IPS-NIHi7 (cell line): ENCODE data around the gene CPM.
"Not testable (repeated sequence)": the region's sequence is repeated elsewhere in the genome, so short reads cannot be mapped to it uniquely, and the experiment has no call there.

Source experiments
- DNase-seq: peaks from one replicate; pipeline ENCODE4 v3.0.0; 2012; ENCODE audit warnings: mixed read lengths; ENCODE audit errors: extremely low spot score

CPM gene

DNA sequence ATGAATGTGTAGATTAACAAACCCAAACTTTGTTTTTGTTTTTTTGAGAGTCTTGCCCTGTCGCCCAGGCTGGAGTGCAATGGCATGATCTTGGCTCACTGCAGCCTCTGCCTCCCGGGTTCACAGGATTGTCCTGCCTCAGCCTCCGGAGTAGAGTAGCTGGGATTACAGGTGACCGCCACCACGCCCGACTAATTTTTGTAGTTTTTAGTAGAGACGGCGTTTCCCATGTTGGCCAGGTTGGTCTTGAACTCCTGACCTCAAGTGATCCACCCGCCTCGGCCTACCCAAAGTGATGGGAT lies 125.7 kb downstream of the CPM start:
- not testable (repeated sequence) for DNase-seq

DNA sequence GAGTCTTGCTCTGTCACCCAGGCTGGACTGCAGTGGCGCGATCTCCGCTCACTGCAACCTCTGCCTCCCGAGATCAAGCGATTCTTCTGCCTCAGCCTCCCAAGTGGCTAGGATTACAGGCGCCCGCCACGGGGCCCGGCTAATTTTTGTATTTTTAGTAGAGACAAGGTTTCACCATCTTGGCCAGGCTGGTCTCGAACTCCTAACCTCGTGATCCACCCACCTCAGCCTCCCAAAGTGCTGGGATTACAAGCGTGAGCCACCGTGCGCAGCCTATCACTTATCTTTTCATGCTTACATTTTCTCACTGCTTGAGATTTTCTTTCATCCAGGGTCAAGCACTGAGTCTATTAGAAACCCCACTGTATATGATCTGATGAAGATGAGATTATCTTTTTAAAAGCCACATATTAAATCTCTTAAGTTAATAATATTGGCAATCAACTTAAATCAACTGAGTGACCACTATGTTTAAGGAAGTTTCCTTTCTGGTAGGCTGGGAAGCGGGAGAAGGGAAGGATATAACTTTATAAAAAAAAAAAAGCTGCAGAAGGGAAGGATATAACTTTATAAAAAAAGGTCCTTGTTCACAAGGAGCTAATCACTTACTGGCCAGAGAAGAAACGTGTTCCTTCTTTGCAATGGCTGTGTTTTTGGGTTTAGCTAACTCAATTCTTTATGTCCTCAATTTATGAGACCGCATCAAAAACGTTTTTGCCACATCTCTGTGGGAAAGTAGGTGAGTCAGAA lies 126.3 kb downstream of the CPM start:
- no peak for DNase-seq

DNA sequence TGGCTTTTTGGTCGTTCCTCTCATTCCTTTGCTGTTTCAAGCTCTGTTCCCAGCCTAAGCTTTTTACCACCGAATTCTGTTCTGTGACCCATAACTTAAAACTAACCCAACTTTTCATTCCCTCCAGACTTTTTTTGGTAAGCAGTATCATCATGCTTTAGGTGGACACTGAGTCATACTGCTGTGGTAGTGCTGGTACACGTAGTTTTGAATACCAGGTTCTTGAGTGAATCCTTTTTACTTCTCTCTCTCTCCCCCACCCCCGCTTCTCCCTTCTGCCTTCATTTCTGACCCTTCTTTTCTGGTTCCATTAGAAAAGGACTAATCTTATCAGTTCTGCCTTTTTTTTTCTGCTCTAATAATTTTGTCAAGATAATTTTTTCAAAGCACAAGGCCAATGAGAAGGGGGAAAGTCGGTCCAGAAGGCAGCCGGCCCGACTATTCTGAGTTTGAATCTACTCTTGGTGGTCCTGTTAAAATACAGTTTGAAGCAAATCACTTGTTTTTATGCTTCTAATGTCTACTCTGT lies 127.3 kb downstream of the CPM start:
- no peak for DNase-seq

DNA sequence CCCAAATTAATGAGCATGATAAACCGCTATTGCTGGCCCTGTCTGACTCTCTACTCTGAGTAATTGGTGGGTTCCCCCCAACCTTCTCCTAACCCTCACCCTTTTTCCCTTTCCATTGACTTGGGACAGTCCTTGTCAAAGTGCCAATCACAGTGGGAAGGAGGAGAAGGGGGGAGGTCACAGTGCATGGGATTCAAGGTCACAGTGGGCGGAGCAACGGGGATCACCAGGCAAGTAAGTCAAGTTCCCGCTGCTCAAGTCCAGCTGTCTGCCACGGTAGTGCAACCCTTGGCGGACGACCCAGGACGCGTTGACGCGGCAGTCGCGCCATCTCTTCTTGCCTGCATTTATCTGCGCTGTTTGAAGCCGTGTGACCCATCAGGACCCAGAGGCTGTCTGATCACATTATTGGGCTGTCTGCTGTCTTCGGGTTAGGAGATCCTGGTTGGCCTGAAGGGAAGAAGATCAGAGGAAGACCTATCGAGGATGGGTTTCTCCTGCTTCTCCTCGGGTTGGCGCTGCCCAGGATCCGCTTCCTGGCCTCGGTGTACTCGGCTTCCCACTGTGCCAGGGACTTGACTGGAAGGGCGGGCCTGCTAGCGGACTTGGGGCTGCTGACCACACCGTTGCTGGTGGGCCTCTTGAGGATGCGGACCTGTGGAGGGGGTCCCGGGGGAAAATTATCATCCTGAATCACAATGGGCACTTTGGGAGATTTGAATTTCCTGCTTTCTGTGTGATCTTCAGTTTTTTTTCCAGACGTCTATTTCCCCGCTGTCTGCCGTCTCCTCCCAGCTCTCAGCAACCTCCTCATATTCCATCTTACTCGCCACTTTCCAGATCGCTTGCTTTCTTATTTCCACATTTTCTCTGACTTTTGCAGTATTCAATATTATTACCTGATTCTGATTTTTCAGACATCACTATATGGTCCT lies 128.0 kb downstream of the CPM start:
- no peak for DNase-seq

DNA sequence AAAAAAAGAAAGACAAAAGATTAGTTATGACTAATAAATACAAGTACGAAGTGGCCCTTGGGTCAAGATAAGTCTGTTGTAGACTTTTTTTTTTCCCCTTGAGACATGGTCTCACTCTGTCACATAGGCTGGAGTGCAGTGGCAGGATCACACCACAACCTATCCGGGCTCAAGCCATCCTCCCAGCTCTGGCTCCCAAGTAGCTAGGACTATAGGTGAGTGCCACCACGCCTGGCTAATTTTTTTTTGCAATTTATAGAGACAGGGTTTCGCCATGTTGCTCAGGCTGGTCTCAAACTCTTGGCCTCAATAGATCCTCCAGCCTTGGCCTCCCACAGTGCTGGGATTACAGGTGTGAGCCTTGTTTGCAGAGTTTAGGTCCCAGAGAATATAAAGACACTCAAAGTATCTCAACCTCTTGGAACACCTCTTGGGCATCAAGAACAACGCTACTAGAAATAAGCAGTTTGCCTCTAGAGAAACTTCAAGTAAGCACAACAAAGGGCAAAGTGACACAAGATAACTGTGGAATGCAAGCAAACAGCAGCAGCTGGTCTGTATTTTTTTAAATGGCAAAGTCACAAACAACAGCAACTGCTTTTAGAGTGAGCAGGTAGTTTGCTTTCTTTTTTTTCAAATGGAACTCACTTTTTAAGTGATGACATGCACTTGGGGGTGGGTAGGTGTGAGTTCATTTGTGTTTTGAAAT lies 128.9 kb downstream of the CPM start:
- DNase-seq: no peak

DNA sequence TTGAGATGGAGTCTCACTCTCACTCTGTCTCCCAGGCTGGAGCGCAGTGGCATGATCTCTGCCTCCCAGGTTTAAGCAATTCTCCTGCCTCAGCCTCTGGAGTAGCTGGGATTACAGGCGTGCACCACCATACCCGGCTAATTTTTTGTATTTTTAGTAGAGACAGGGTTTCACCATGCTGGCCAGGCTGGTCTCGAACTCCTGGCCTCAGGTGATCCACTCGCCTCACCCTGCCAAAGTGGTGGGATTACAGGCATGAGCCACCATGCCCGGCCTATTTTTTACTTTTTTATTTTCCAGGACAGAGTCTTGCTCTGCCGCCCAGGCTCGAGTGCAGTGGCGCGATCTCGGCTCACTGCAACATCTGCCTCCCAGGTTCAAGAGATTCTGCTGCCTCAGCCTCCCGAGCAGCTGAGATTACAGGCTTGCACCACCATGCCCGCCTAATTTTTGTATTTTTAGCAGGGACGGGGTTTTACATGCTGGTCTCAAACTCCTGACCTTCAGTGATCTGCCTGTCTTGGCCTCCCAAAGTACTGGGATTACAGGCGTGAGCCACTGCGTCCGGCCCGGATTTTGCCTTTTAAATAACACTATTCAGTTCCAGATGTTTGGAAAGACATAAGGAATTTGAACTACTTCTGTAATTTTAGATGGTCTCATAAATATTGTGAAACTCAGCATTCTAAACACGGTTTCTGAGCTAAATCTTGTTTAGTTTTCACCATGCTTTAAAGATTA lies 129.9 kb downstream of the CPM start:
- not testable (repeated sequence) for DNase-seq

DNA sequence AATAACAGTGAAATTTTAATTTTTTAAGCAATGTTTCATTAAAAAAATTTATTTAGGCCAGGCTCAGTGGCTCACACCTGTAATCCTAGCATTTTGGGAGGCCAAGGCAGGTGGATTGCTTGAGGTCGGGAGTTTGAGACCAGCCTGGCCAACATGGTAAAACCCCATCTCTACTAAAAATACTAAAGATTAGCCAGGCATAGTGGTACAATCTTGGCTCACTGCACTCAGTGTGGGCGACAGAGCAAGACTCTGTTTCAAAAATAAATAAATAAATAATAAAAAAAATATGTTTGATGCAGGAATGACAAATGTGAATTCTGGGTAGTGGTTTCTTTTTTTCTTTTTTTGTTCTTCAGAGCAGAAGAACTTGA lies 130.6 kb downstream of the CPM start:
- not testable (repeated sequence) for DNase-seq
